Endodermal cell (in vitro differentiated cells): ENCODE results near the gene EYS. TPM values are rescaled to one million over a fixed set of nuclear protein-coding genes. Genes with fewer than 3 reads are reported as not detected.
A peak's percentile ranks its signal among the peaks of the same experiment; 100 is the strongest.

ENCODE experiments used
- DNase-seq: peaks from one replicate; pipeline ENCODE4 v3.0.0-alpha.2; 2017
- H3K27ac ChIP-seq: 2 replicates; pipeline ENCODE4 v1.5.1; 2013; ENCODE audit warnings: mild to moderate bottlenecking, low read depth, low read length, moderate library complexity
- H3K27me3 ChIP-seq: 2 replicates; pipeline ENCODE4 v1.6.1; 2013; ENCODE audit warnings: mild to moderate bottlenecking, low read length, moderate library complexity; ENCODE audit not compliant: insufficient read depth, control insufficient read depth, poor library complexity, severe bottlenecking
- H3K36me3 ChIP-seq: 2 replicates; pipeline ENCODE4 v1.7.0; 2013; ENCODE audit warnings: mild to moderate bottlenecking, low read length, moderate library complexity; ENCODE audit not compliant: control insufficient read depth, insufficient read depth
- H3K4me1 ChIP-seq: one replicate; pipeline ENCODE4 v1.7.0; 2013; ENCODE audit warnings: low read length; ENCODE audit not compliant: control insufficient read depth, insufficient read depth
- H3K4me3 ChIP-seq: 2 replicates; pipeline ENCODE4 v1.5.1; 2013; ENCODE audit warnings: mild to moderate bottlenecking, low read length, moderate library complexity
- H3K9ac ChIP-seq: 2 replicates; pipeline ENCODE4 v1.6.1; 2013; ENCODE audit warnings: mild to moderate bottlenecking, low read length, moderate library complexity; ENCODE audit not compliant: poor library complexity, severe bottlenecking; ENCODE audit errors: extremely low read depth
- H3K9me3 ChIP-seq: 2 replicates; pipeline ENCODE4 v1.6.1; 2013; ENCODE audit warnings: mild to moderate bottlenecking, low read length, moderate library complexity; ENCODE audit not compliant: control insufficient read depth
- H3K27ac Mint-ChIP-seq: 2 replicates; pipeline ENCODE4 v1.8.0; 2020; ENCODE audit warnings: mixed read lengths
- H3K27me3 Mint-ChIP-seq: 2 replicates; pipeline ENCODE4 v1.8.0; 2021; ENCODE audit warnings: mild to moderate bottlenecking, mixed read lengths; ENCODE audit not compliant: insufficient read depth
- H3K36me3 Mint-ChIP-seq: 2 replicates; pipeline ENCODE4 v1.8.0; 2020; ENCODE audit warnings: low read depth, mixed read lengths
- H3K4me1 Mint-ChIP-seq: 2 replicates; pipeline ENCODE4 v1.8.0; 2020; ENCODE audit warnings: mixed read lengths
- H3K4me3 Mint-ChIP-seq: 2 replicates; pipeline ENCODE4 v1.8.0; 2020; ENCODE audit warnings: mild to moderate bottlenecking, moderate library complexity, mixed read lengths
- H3K9me3 Mint-ChIP-seq: 2 replicates; pipeline ENCODE4 v1.8.0; 2020; ENCODE audit warnings: mild to moderate bottlenecking, mixed read lengths
- CTCF ChIP-seq: fragments of 200-600 bp; sonication (generic); conservative IDR thresholded peaks from 2 replicates; pipeline ENCODE4 v1.5.0; 2021; ENCODE audit warnings: antibody characterized with exemption, mild to moderate bottlenecking
- WGBS, 2 experiments: methylation state at CpG; one replicate each; pipeline versions ENCODE4 v1.1.5 to v1.1.7; 2013; ENCODE audit warnings: missing lambda C conversion rate in 2 of 2, mixed read lengths in 1 of 2; ENCODE audit not compliant: insufficient coverage in 1 of 2, insufficient read length in 1 of 2; 5-methylcytosine and 5-hydroxymethylcytosine counted together
- total RNA-seq, 2 donors: library from RNA; stranded (reverse); fragmentation: NEBNext Ultra II Directional in 1 of 2; extraction: Animal tissue kit (Norgen Biotek cat#: 25700) in 1 of 2; gene quantifications; 2 replicates in 1 of 2; 3 replicates in 1 of 2; pipeline ENCODE4 v1.2.1, GENCODE V29; 2021

EYS gene
- total RNA-seq, 2 donors from 2014 or later = 0.31 to 0.70 TPM

- no peak overlapping the region for H3K9ac ChIP-seq
- Mint-ChIP-seq H3K4me1 (peaks cover 22% of the 10 kb centered on the region), H3K36me3 (no peaks in the 10 kb centered on the region), H3K4me3 (no peak overlapping the region), H3K27ac (peak overlapping the region; percentile 77), H3K27me3 (no peaks in the 10 kb centered on the region), H3K9me3 (peaks cover 4% of the 10 kb centered on the region)
- no peak overlapping the region for H3K4me3 ChIP-seq
- H3K27ac ChIP-seq = no peak overlapping the region
- peaks cover 4% of the 10 kb centered on the region for H3K4me1 ChIP-seq
- TF ChIP-seq CTCF = no peak
- no peaks in the 10 kb centered on the region for H3K36me3 ChIP-seq
- 87 to 100% methylated on average over 2 to 5 of the region's 5 CpGs for WGBS, 2 experiments
- H3K9me3 ChIP-seq = no peaks in the 10 kb centered on the region
- H3K27me3 ChIP-seq = no peaks in the 10 kb centered on the region
- no peak for DNase-seq
Observed at GRCh38 chr6:65259982-65260381, 447.0 kb downstream of the EYS start.

GRCh38 chr6:65259059-65259458, 448.0 kb downstream of the EYS start:
- no peaks in the 10 kb centered on the region for H3K27me3 Mint-ChIP-seq
- Histone ChIP-seq H3K4me1 (peaks cover 4% of the 10 kb centered on the region), H3K36me3 (no peaks in the 10 kb centered on the region), H3K27me3 (no peaks in the 10 kb centered on the region), H3K9me3 (no peaks in the 10 kb centered on the region), H3K4me3 (no peak overlapping the region), H3K27ac (no peak overlapping the region), H3K9ac (no peak overlapping the region)
- WGBS, 2 experiments = 90% methylated on average over 1 of the region's 1 CpG; no CpG with 5 or more reads in 1 of the 2 experiments
- no peak overlapping the region for H3K27ac Mint-ChIP-seq
- no peak overlapping the region for H3K4me3 Mint-ChIP-seq
- peaks cover 22% of the 10 kb centered on the region for H3K4me1 Mint-ChIP-seq
- no peaks in the 10 kb centered on the region for H3K36me3 Mint-ChIP-seq
- H3K9me3 Mint-ChIP-seq = peaks cover 4% of the 10 kb centered on the region
- peak; percentile 65 for TF ChIP-seq CTCF
- no peak for DNase-seq

- no peak for DNase-seq
- Histone ChIP-seq H3K9me3 (no peaks in the 10 kb centered on the region), H3K27me3 (no peaks in the 10 kb centered on the region), H3K27ac (no peak overlapping the region), H3K4me1 (no peaks in the 10 kb centered on the region), H3K36me3 (no peaks in the 10 kb centered on the region), H3K9ac (no peak overlapping the region), H3K4me3 (no peak overlapping the region)
- peaks cover 4% of the 10 kb centered on the region for H3K9me3 Mint-ChIP-seq
- H3K27me3 Mint-ChIP-seq = no peaks in the 10 kb centered on the region
- no peak overlapping the region for H3K27ac Mint-ChIP-seq
- TF ChIP-seq CTCF = no peak
- H3K4me1 Mint-ChIP-seq = no peaks in the 10 kb centered on the region
- H3K36me3 Mint-ChIP-seq = no peaks in the 10 kb centered on the region
- H3K4me3 Mint-ChIP-seq = no peak overlapping the region
- no CpG with 5 or more reads among the region's 1 CpG for WGBS, 2 experiments
Observed at GRCh38 chr6:65253041-65253440, 454.0 kb downstream of the EYS start.
